GM19240 (cell line): ENCODE results near the gene IL1RL2.

Source experiments
- DNase-seq: peaks from one replicate; pipeline ENCODE4 v3.0.0; 2011; ENCODE audit warnings: low spot score; ENCODE audit not compliant: insufficient read length

The IL1RL2 gene

GRCh38 chr2:102193074-102193473, 6.3 kb downstream of the IL1RL2 start:
- DNase-seq: no peak

GRCh38 chr2:102194609-102195268, 7.9 kb downstream of the IL1RL2 start:
- no peak for DNase-seq

GRCh38 chr2:102197389-102198137, 10.7 kb downstream of the IL1RL2 start:
- no peak for DNase-seq

- no peak for DNase-seq
Observed at GRCh38 chr2:102200539-102200938, 13.7 kb downstream of the IL1RL2 start.

GRCh38 chr2:102204638-102205037, 17.8 kb downstream of the IL1RL2 start:
- no peak for DNase-seq

GRCh38 chr2:102206666-102207341, 20.0 kb downstream of the IL1RL2 start:
- DNase-seq: no peak

GRCh38 chr2:102208774-102209173, 22.0 kb downstream of the IL1RL2 start:
- no peak for DNase-seq

GRCh38 chr2:102209474-102209873, 22.7 kb downstream of the IL1RL2 start:
- no peak for DNase-seq

- no peak for DNase-seq
Observed at GRCh38 chr2:102217032-102217431, 30.2 kb downstream of the IL1RL2 start.

GRCh38 chr2:102224824-102225739, 38.3 kb downstream of the IL1RL2 start:
- DNase-seq: no peak

- DNase-seq: no peak
Observed at GRCh38 chr2:102226171-102226570, 39.3 kb downstream of the IL1RL2 start.

- no peak for DNase-seq
Observed at GRCh38 chr2:102226612-102227391, 40.0 kb downstream of the IL1RL2 start.

GRCh38 chr2:102229141-102229769, 42.4 kb downstream of the IL1RL2 start:
- DNase-seq: no peak

- no peak for DNase-seq
Observed at GRCh38 chr2:102230410-102230909, 43.6 kb downstream of the IL1RL2 start.

- no peak for DNase-seq
Observed at GRCh38 chr2:102233132-102233884, 46.5 kb downstream of the IL1RL2 start.

GRCh38 chr2:102235042-102235473, 48.2 kb downstream of the IL1RL2 start:
- DNase-seq: no peak

GRCh38 chr2:102235491-102235890, 48.7 kb downstream of the IL1RL2 start:
- DNase-seq: no peak

GRCh38 chr2:102236132-102236531, 49.3 kb downstream of the IL1RL2 start:
- DNase-seq: no peak

- no peak for DNase-seq
Observed at GRCh38 chr2:102237176-102237575, 50.4 kb downstream of the IL1RL2 start.
